Activated T-helper 2 cell treated with anti-CD3 and anti-CD28 coated beads, Interferon-gamma antibody, Interleukin-2, Interleukin-4, amounts not matched to agents 10 μg/mL and 5 μg/mL and 100 μg/mL, durations not matched to agents 14 hours and 24 hours and 36 hours (primary cell): ENCODE results near the gene GLRA3. TPM values are rescaled to one million over a fixed set of nuclear protein-coding genes. Genes with fewer than 3 reads are reported as not detected.

Experiments
- DNase-seq: peaks from one replicate; pipeline ENCODE4 v3.0.0; 2021; ENCODE audit warnings: low spot score
- H3K27ac Mint-ChIP-seq: one replicate; pipeline ENCODE4 v1.8.0; 2021; ENCODE audit warnings: mixed read lengths
- H3K27me3 Mint-ChIP-seq: one replicate; pipeline ENCODE4 v1.8.0; 2021; ENCODE audit warnings: low read depth, mixed read lengths
- H3K36me3 Mint-ChIP-seq: one replicate; pipeline ENCODE4 v1.8.0; 2021; ENCODE audit warnings: low read depth, mixed read lengths
- H3K4me1 Mint-ChIP-seq: one replicate; pipeline ENCODE4 v1.8.0; 2021; ENCODE audit warnings: low read depth, mixed read lengths
- H3K4me3 Mint-ChIP-seq: one replicate; pipeline ENCODE4 v1.8.0; 2021; ENCODE audit warnings: low read depth, mild to moderate bottlenecking, moderate library complexity, mixed read lengths
- H3K9me3 Mint-ChIP-seq: one replicate; pipeline ENCODE4 v1.8.0; 2021; ENCODE audit warnings: mixed read lengths
- intact Hi-C: fragments of 100-400 bp; cut with micrococcal nuclease; formaldehyde crosslinking; loops from one replicate; pipeline ENCODE4 v1.15.1; 2023
- total RNA-seq: library from RNA; stranded (reverse); gene quantifications from 2 replicates; pipeline ENCODE4 v1.2.3, GENCODE V29; 2022

GLRA3 gene
- total RNA-seq, 1 donor from 2014 or later, result not detected

DNA sequence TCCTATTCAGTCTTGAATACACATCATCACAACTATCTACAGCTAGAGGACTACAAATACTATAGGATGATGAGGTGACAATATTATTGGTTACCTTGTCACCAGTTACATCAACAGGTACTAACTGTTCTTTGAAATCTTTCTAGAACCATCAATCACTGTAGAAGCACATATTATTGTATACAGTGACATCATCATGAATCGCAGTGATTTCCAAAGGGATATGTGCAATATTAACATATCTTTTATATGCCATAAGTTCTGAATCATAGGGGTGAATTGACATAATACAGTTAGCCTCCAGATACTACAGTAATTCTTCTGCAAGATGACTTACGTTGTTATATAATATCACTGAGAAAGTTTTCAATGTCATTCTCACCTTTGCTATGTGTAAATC is 201.6 kb downstream of the GLRA3 start:
- DNase-seq, result no peak
- H3K36me3 Mint-ChIP-seq, result no peaks in the 10 kb centered on the region
- no peak overlapping the region for H3K27ac Mint-ChIP-seq
- peaks cover 1% of the 10 kb centered on the region for H3K4me1 Mint-ChIP-seq
- no peak overlapping the region for H3K4me3 Mint-ChIP-seq
- H3K9me3 Mint-ChIP-seq, result no peaks in the 10 kb centered on the region
- intact Hi-C loops, result no loop called here
- no peaks in the 10 kb centered on the region for H3K27me3 Mint-ChIP-seq

DNA sequence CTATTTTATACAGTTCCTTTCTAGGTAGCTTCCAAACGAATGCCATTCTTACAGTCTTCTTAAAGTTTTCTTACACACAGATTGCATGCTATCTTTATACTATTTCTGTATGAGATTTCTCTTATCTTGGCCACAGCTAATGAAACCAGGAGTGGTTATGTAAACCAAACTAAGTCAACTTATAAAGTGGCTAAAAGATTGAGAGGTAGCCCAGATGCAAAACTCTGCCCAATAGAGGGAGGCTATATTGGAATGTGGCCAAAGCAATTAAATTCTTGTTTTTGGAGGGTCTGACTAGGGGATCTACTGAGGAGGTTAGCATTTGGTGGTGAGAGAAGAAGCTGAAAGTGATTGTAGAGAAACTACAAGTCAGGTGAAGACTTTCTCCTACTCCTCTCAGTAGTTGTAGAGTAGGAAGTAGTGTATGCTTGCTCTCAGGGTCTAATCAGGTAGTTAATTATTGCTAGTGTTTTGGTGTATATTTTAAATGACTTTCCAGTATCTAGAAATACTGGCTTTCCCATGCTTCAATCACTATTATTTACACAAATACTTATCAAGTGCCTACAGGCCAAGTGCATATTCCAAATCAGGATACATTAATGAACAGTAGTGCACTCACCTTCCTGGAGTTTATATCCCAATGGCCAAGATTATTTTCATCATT is 202.6 kb downstream of the GLRA3 start:
- no peak overlapping the region for H3K27ac Mint-ChIP-seq
- no peaks in the 10 kb centered on the region for H3K27me3 Mint-ChIP-seq
- H3K4me1 Mint-ChIP-seq, result peaks cover 1% of the 10 kb centered on the region
- DNase-seq, result no peak
- no peak overlapping the region for H3K4me3 Mint-ChIP-seq
- H3K9me3 Mint-ChIP-seq, result no peaks in the 10 kb centered on the region
- intact Hi-C loops, result no loop called here
- no peaks in the 10 kb centered on the region for H3K36me3 Mint-ChIP-seq

DNA sequence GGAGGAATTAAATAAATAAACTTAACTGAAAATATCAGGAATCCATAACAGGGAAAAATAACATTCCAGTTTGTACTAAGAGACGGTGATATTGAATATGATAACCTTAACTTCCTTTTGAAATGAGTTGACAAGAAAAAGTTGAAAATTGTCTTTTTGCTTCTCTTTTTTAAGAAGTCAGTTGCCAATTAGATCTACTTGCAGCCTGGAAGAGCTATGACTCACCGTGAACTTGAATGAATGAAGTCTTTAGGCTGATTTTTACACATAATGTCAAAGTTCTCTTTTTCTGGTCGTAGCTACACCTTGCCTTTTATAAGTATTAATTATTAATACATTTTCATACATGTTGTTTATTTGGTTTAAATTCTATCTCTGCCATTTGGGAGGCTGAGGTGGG is 212.4 kb downstream of the GLRA3 start:
- intact Hi-C loops, result no loop called here
- no peak for DNase-seq

DNA sequence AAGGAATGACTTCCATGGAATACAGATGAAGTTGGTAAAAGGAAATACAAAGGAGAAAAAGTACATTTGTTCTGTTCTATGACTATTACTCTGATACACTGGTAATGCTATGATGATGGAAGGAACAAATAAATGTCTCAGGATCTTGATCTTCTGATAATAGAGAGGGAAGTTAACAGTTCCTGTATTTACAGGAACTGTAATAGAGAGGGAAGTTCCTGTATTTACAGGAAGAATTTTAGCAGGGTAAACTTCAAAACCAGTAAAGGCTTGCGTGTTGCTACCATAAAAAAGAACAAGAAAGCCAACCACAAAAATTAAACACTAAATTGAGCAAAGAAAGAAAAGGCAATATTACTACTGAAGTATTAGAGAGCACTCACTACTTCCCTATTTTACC is 215.1 kb downstream of the GLRA3 start:
- H3K36me3 Mint-ChIP-seq, result no peaks in the 10 kb centered on the region
- no peak overlapping the region for H3K27ac Mint-ChIP-seq
- H3K27me3 Mint-ChIP-seq, result no peaks in the 10 kb centered on the region
- no peak overlapping the region for H3K4me3 Mint-ChIP-seq
- intact Hi-C loops, result no loop called here
- DNase-seq, result no peak
- no peaks in the 10 kb centered on the region for H3K4me1 Mint-ChIP-seq
- peaks cover 6% of the 10 kb centered on the region for H3K9me3 Mint-ChIP-seq

More for the DNA sequence above, 212.4 kb downstream of the GLRA3 start:
- H3K4me1 Mint-ChIP-seq, result no peaks in the 10 kb centered on the region
- H3K27ac Mint-ChIP-seq, result no peak overlapping the region
- H3K27me3 Mint-ChIP-seq, result peaks cover 9% of the 10 kb centered on the region
- no peak overlapping the region for H3K4me3 Mint-ChIP-seq
- no peaks in the 10 kb centered on the region for H3K36me3 Mint-ChIP-seq
- peaks cover 6% of the 10 kb centered on the region for H3K9me3 Mint-ChIP-seq

DNA sequence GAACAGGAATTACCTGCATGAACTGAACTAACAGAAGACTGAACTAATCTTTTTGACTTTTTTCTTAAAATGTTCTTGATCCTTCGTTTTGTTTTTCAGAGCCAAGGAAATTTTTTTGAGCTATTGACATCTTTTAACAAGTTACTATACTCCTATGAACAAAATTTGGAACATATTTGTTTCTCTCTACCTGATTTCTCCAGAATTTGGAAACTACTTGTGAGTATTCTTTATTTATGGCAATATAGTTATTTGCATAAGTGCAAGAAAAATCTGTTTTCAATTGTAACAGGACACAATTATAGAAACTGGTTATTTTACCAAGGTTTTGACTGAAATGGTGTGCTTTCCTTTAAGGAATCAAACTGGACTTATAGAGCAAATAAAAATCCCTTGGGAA is 217.3 kb downstream of the GLRA3 start:
- intact Hi-C loops, result no loop called here
- H3K27me3 Mint-ChIP-seq, result no peaks in the 10 kb centered on the region

DNA sequence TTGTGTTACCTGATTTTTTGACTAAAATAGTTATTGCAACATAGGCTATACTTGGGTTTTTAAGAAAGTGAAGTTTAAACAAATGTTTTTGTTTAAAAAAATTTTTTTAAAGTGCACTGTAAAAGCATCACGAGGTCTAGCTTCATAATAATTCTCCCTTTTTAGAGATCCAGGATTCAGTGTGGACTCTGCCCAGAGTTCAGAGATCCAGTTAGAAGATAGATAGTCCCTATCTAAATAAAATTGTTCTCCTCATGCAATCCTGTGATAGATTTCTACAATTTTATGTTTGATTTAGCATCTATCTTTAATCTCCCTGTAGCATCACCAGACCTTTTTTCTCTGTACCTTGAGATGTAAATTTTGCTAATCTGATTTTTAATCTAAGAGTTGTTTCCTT is 221.3 kb downstream of the GLRA3 start:
- Mint-ChIP-seq H3K4me3 (no peak overlapping the region), H3K27me3 (no peaks in the 10 kb centered on the region), H3K9me3 (peaks cover 5% of the 10 kb centered on the region), H3K4me1 (no peaks in the 10 kb centered on the region), H3K36me3 (no peaks in the 10 kb centered on the region), H3K27ac (no peak overlapping the region)
- intact Hi-C loops, result no loop called here
- DNase-seq, result no peak

More for the DNA sequence above, 217.3 kb downstream of the GLRA3 start:
- H3K36me3 Mint-ChIP-seq, result no peaks in the 10 kb centered on the region
- no peak for DNase-seq
- no peak overlapping the region for H3K4me3 Mint-ChIP-seq
- H3K9me3 Mint-ChIP-seq, result peaks cover 6% of the 10 kb centered on the region
- H3K27ac Mint-ChIP-seq, result no peak overlapping the region
- no peaks in the 10 kb centered on the region for H3K4me1 Mint-ChIP-seq

DNA sequence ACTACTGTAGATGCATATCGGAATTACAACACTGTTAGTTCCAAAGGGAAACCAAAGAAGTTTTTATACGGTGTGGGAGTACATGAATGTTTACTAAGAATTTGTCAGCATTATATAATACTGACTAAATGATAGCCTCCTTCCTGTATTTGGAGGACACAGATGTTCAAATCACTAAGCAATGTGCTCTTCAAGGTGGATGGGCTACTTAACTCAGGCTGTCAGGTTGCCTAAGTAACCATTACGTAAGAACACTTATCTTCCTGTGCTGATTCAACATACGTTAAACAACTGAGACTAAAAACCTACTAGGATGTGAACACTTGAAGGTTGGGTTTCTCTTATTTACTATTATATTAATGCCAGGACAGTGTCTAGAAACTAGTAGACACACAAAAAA is 224.8 kb downstream of the GLRA3 start:
- no peaks in the 10 kb centered on the region for H3K27me3 Mint-ChIP-seq
- no peaks in the 10 kb centered on the region for H3K4me1 Mint-ChIP-seq
- no peaks in the 10 kb centered on the region for H3K9me3 Mint-ChIP-seq
- H3K36me3 Mint-ChIP-seq, result no peaks in the 10 kb centered on the region
- no peak for DNase-seq
- no peak overlapping the region for H3K4me3 Mint-ChIP-seq
- H3K27ac Mint-ChIP-seq, result no peak overlapping the region
- intact Hi-C loops, result no loop called here

DNA sequence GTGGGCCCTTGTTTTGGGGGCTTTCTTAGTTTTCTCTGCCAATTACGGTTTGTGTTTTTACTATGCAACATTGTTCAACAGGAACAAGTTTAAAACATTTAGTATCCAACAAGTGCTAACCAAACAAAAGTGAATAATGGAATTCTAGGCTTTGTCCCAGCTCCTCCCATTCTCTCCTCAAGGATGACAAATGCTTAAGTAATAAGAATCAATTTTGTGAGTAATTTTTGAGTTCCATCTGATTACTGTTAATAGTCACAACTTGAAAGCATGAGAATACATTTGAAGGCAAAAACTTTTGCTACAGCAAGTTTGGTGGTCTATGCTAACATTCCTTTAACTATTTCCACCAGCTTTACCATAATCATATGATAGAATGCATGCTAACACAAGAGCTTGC is 228.7 kb downstream of the GLRA3 start:
- Mint-ChIP-seq H3K9me3 (no peaks in the 10 kb centered on the region), H3K4me1 (no peaks in the 10 kb centered on the region), H3K27ac (no peak overlapping the region), H3K4me3 (no peak overlapping the region), H3K27me3 (no peaks in the 10 kb centered on the region), H3K36me3 (no peaks in the 10 kb centered on the region)
- intact Hi-C loops, result no loop called here
- DNase-seq, result no peak

DNA sequence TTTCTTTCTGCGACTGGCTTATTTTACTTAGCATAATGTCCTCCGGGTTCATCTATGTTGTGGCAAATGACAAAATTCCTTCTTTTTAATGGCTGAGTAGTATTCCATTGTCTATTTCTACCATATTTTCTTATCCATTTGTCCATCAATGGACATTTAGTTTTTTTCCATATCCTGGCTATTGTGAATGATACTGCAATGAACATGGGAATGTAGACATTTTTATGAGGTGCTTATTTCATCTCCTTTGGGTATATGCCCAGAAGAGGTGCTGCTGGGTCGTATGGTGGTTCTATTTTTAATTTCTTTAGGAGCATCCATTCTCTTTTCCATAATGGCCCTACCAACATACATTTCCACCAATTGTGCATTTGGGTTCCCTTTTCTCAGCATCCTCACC is 230.2 kb downstream of the GLRA3 start:
- no peak for DNase-seq
- Mint-ChIP-seq H3K4me3 (no peak overlapping the region), H3K27me3 (no peaks in the 10 kb centered on the region), H3K27ac (no peak overlapping the region), H3K9me3 (no peaks in the 10 kb centered on the region), H3K36me3 (no peaks in the 10 kb centered on the region), H3K4me1 (no peaks in the 10 kb centered on the region)
- intact Hi-C loops, result no loop called here

DNA sequence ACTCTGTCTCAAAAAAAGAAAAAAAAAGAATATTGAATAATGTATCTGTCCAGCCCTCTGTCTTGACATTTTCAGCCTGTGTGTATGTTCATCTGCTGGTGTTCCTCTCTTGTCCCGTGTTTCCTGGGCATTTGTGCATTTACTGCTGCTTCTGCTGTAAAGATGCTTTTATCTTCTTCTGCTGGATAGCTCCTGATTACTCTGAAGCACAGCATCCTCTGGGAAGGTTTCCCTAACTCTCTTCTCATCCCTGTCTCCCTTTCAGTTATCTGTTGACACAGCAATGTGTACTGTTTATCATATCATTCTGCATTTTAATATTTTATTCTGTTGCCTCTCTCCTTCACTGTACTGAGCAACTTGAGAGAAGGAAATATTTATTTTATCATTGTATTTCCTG is 232.5 kb downstream of the GLRA3 start:
- intact Hi-C loops, result no loop called here
- Mint-ChIP-seq H3K36me3 (no peaks in the 10 kb centered on the region), H3K4me1 (peaks cover 7% of the 10 kb centered on the region), H3K27me3 (no peaks in the 10 kb centered on the region), H3K27ac (no peak overlapping the region), H3K4me3 (no peak overlapping the region), H3K9me3 (peaks cover 5% of the 10 kb centered on the region)
- DNase-seq, result no peak

DNA sequence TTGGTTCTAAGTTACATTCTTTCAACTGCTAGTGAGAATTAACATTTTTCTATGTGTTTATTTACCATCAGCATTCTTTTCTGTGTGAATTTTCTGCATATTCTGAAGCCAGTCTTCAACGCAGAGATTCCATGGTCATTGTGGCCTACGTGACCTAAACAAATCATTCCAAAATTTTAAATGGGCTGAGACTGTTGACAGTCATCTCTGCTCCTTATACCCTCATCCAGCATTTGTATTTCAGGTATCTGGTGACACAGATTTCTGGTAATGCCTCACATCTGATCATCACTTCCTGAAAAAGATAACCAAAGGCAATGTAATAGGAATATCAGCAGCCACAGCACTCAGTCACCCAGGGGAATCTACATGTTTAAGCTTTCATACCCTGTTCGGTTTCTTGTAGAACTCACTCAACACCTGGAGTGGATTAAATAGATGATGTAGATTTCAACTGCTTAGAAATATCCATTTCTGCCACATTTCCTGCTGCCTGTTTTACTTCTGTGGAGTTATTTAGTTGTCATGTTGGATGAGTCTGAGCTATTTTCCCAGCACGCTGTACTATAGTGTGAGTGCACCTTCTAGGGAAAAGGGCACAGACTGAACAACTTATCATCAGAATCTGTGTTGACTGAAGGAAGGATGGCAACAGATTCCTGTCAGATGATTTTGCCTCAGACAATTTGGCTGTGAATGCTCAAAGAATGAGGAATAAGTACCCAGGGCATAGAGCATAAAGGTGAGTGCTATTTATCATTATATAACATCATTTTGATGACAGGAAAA is 233.7 kb downstream of the GLRA3 start:
- DNase-seq, result no peak
- H3K27me3 Mint-ChIP-seq, result no peaks in the 10 kb centered on the region
- H3K9me3 Mint-ChIP-seq, result peaks cover 5% of the 10 kb centered on the region
- intact Hi-C loops, result no loop called here
- H3K27ac Mint-ChIP-seq, result no peak overlapping the region
- H3K4me3 Mint-ChIP-seq, result no peak overlapping the region
- H3K36me3 Mint-ChIP-seq, result no peaks in the 10 kb centered on the region
- H3K4me1 Mint-ChIP-seq, result peaks cover 14% of the 10 kb centered on the region

DNA sequence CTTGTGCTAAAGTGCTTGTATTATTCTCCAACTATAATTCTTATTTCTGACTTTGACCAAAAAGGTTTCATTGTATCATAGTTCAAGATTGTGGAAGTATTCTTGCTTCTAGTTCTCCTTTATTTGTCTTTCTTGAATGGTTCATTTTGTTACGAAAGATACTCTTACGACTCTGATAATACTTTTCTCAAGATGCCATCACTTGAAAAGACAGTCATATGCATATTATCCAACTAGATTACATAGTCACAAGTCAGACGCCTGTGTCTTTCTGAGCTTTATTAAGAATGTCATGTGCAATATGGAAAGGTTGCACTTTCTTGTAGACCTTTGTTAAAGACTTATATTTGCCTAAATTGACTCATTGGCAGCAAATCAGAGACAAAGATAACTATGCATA is 235.3 kb downstream of the GLRA3 start:
- no peak overlapping the region for H3K27ac Mint-ChIP-seq
- no peak overlapping the region for H3K4me3 Mint-ChIP-seq
- peaks cover 14% of the 10 kb centered on the region for H3K4me1 Mint-ChIP-seq
- H3K36me3 Mint-ChIP-seq, result no peaks in the 10 kb centered on the region
- H3K9me3 Mint-ChIP-seq, result peaks cover 5% of the 10 kb centered on the region
- intact Hi-C loops, result no loop called here
- H3K27me3 Mint-ChIP-seq, result no peaks in the 10 kb centered on the region
- no peak for DNase-seq

DNA sequence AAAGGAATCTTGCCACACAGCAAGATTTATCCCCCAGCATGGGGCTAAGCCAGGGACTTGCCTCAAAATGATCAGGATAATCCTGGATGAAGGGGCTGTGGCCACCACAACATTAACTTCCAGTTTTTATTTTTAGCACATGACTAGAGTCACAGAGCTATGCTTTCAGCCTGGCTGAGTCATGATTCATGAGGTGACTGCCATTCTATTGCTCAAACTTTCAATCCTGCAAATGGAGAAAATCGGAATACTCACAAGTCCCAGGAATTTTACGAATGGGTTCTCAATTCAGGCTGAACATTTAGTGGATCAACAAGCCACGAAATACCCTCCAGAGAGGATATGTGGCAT is 236.1 kb downstream of the GLRA3 start:
- peaks cover 3% of the 10 kb centered on the region for H3K27me3 Mint-ChIP-seq
- no peaks in the 10 kb centered on the region for H3K36me3 Mint-ChIP-seq
- intact Hi-C loops, result no loop called here
- peaks cover 5% of the 10 kb centered on the region for H3K9me3 Mint-ChIP-seq
- no peak overlapping the region for H3K27ac Mint-ChIP-seq
- no peak overlapping the region for H3K4me3 Mint-ChIP-seq
- peaks cover 14% of the 10 kb centered on the region for H3K4me1 Mint-ChIP-seq
- DNase-seq, result no peak
